Fibroblast of lung (primary cell): Measurements from ENCODE around the gene RIT1. TPM values are rescaled to one million over a fixed set of nuclear protein-coding genes. Genes with fewer than 3 reads are reported as not detected.

Experiments
- DNase-seq, 2 donors: peaks; one replicate each; pipeline versions ENCODE4 v3.0.0 to v3.0.0-alpha.2; 2010; ENCODE audit warnings: low read depth in 2 of 2
- H2AFZ ChIP-seq: 2 replicates; pipeline ENCODE4 v1.5.1; 2012; ENCODE audit warnings: low read length, control low read depth, inconsistent platforms
- H3K27ac ChIP-seq: 2 replicates; pipeline ENCODE4 v1.5.1; 2011; ENCODE audit warnings: low read length, control low read depth; ENCODE audit not compliant: insufficient read depth
- H3K27me3 ChIP-seq: 2 replicates; pipeline ENCODE4 v1.5.1; 2011; ENCODE audit warnings: mild to moderate bottlenecking, low read length; ENCODE audit not compliant: control insufficient read depth, insufficient read depth
- H3K36me3 ChIP-seq: 2 replicates; pipeline ENCODE4 v1.5.1; 2011; ENCODE audit warnings: low read length; ENCODE audit not compliant: control insufficient read depth, insufficient read depth
- H3K4me1 ChIP-seq: 2 replicates; pipeline ENCODE4 v1.5.1; 2011; ENCODE audit warnings: low read length; ENCODE audit not compliant: control insufficient read depth, insufficient read depth; ENCODE audit errors: extremely low read depth
- H3K4me2 ChIP-seq: 2 replicates; pipeline ENCODE4 v1.5.1; 2011; ENCODE audit warnings: low read length, control low read depth; ENCODE audit not compliant: insufficient read depth; ENCODE audit errors: extremely low read depth
- H3K4me3 ChIP-seq, 4 experiments: fragments of 200-600 bp in 1 of 4; sonication (generic) in 1 of 4; replicated peaks in 1 of 4; 2 replicates each; pipeline ENCODE4 v1.5.1; 2011 to 2016; ENCODE audit warnings: low read length in 4 of 4, low read depth in 3 of 4, mild to moderate bottlenecking in 3 of 4, control low read depth in 2 of 4, inconsistent platforms in 1 of 4, mixed read lengths in 1 of 4; ENCODE audit not compliant: insufficient read depth in 1 of 4; ENCODE audit errors: control extremely low read depth in 1 of 4
- H3K79me2 ChIP-seq: 2 replicates; pipeline ENCODE4 v1.5.1; 2012; ENCODE audit warnings: mild to moderate bottlenecking, low read length, inconsistent platforms; ENCODE audit not compliant: control insufficient read depth, insufficient read depth
- H3K9ac ChIP-seq: 2 replicates; pipeline ENCODE4 v1.5.1; 2011; ENCODE audit warnings: mild to moderate bottlenecking, low read length, control low read depth; ENCODE audit not compliant: insufficient read depth
- H3K9me3 ChIP-seq: 2 replicates; pipeline ENCODE4 v1.5.1; 2012; ENCODE audit warnings: low read depth, low read length; ENCODE audit not compliant: control insufficient read depth, insufficient read depth
- H4K20me1 ChIP-seq: 2 replicates; pipeline ENCODE4 v1.5.1; 2011; ENCODE audit warnings: low read length; ENCODE audit not compliant: control insufficient read depth, insufficient read depth; ENCODE audit errors: extremely low read depth
- EZH2 ChIP-seq: IDR thresholded peaks from 2 replicates; pipeline ENCODE4 v1.5.1; 2012; ENCODE audit warnings: low read length, control low read depth, mild to moderate bottlenecking; ENCODE audit errors: missing control alignments
- polyA plus RNA-seq, 2 donors: library from polyadenylated mRNA; depleted of rRNA in 1 of 2; stranded (reverse) in 1 of 2; unstranded in 1 of 2; fragments of >200 nt; gene quantifications; 2 replicates each; pipeline ENCODE4 v1.2.1, GENCODE V29; 2011 to 2012; ENCODE audit warnings: missing spikeins in 1 of 2
- total RNA-seq: library from RNA; depleted of rRNA; stranded (reverse); fragments of >200 nt; gene quantifications from 2 replicates; pipeline ENCODE4 v1.2.1, GENCODE V29; 2014
- TF ChIP-seq, protein P1 (sequence below), 2 donors: IDR thresholded peaks in 1 of 2; conservative IDR thresholded peaks in 1 of 2; 1 replicate in 1 of 2; 2 replicates in 1 of 2; pipeline ENCODE4 v1.5.1; 2011 to 2012; ENCODE audit warnings: low read length in 2 of 2, control low read depth in 1 of 2, inconsistent platforms in 1 of 2, low read depth in 1 of 2, mild to moderate bottlenecking in 1 of 2

Gene RIT1
- total and polyA plus RNA-seq, 2 donors (not counting 1 experiment from before 2014, with no cell fraction given): 33.4 to 56.8 TPM

- Histone ChIP-seq H3K27me3 (no peaks in the 10 kb centered on the region), H3K9ac (peak overlapping the region; percentile 76), H3K9me3 (no peaks in the 10 kb centered on the region), H3K4me3 (peak overlapping the region; percentile 72 to 97 (median 89)), H3K4me1 (peaks cover 6% of the 10 kb centered on the region), H2AFZ (no peak overlapping the region), H3K27ac (peak overlapping the region; percentile 94), H4K20me1 (no peaks in the 10 kb centered on the region), H3K36me3 (peaks cover 9% of the 10 kb centered on the region), H3K4me2 (peak overlapping the region; percentile 92), H3K79me2 (peaks cover 18% of the 10 kb centered on the region)
- DNase-seq: peak; percentile 50 to 58
- TF ChIP-seq, protein P1, sequence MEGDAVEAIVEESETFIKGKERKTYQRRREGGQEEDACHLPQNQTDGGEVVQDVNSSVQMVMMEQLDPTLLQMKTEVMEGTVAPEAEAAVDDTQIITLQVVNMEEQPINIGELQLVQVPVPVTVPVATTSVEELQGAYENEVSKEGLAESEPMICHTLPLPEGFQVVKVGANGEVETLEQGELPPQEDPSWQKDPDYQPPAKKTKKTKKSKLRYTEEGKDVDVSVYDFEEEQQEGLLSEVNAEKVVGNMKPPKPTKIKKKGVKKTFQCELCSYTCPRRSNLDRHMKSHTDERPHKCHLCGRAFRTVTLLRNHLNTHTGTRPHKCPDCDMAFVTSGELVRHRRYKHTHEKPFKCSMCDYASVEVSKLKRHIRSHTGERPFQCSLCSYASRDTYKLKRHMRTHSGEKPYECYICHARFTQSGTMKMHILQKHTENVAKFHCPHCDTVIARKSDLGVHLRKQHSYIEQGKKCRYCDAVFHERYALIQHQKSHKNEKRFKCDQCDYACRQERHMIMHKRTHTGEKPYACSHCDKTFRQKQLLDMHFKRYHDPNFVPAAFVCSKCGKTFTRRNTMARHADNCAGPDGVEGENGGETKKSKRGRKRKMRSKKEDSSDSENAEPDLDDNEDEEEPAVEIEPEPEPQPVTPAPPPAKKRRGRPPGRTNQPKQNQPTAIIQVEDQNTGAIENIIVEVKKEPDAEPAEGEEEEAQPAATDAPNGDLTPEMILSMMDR (conservative IDR thresholded peaks at IDR 0.05 in 1 of 2, IDR thresholded peaks at IDR 0.05 in 1 of 2; ENCODE audit: low read depth in 1 of 2, low read length in 2 of 2): peak in 1 of 2 donors; percentile 20
- no peak for TF ChIP-seq EZH2
These were observed 478 bp downstream of the RIT1 start for GRCh38 chr1:155910621-155911121.

GRCh38 chr1:155909894-155910293 lies 1.3 kb downstream of the RIT1 start:
- Histone ChIP-seq H3K4me3 (peak overlapping the region; percentile 72 to 97 (median 89)), H4K20me1 (no peaks in the 10 kb centered on the region), H3K9ac (peak overlapping the region; percentile 76), H3K4me2 (peak overlapping the region; percentile 92), H3K9me3 (no peaks in the 10 kb centered on the region), H3K79me2 (peaks cover 18% of the 10 kb centered on the region), H3K27ac (peak overlapping the region; percentile 94), H2AFZ (no peak overlapping the region), H3K36me3 (peaks cover 9% of the 10 kb centered on the region), H3K4me1 (peaks cover 6% of the 10 kb centered on the region), H3K27me3 (no peaks in the 10 kb centered on the region)
- TF ChIP-seq, protein P1 (conservative IDR thresholded peaks at IDR 0.05 in 1 of 2, IDR thresholded peaks at IDR 0.05 in 1 of 2; ENCODE audit: low read depth in 1 of 2, low read length in 2 of 2): no peak
- no peak for TF ChIP-seq EZH2
- peak; percentile 41 to 72 for DNase-seq

GRCh38 chr1:155904261-155904660 lies 6.9 kb downstream of the RIT1 start:
- no peaks in the 10 kb centered on the region for H3K27me3 ChIP-seq
- H4K20me1 ChIP-seq: no peaks in the 10 kb centered on the region
- peaks cover 19% of the 10 kb centered on the region for H3K36me3 ChIP-seq
- H3K27ac ChIP-seq: no peak overlapping the region
- no peak overlapping the region for H3K9ac ChIP-seq
- H3K4me1 ChIP-seq: no peaks in the 10 kb centered on the region
- no peak overlapping the region for H2AFZ ChIP-seq
- no peaks in the 10 kb centered on the region for H3K9me3 ChIP-seq
- TF ChIP-seq EZH2: no peak
- TF ChIP-seq, protein P1 (conservative IDR thresholded peaks at IDR 0.05 in 1 of 2, IDR thresholded peaks at IDR 0.05 in 1 of 2; ENCODE audit: low read depth in 1 of 2, low read length in 2 of 2): no peak
- DNase-seq: no peak
- no peak overlapping the region for H3K4me3 ChIP-seq
- H3K79me2 ChIP-seq: peaks cover 7% of the 10 kb centered on the region
- H3K4me2 ChIP-seq: no peak overlapping the region
